ENCODE measurements around the gene GABRA5.

DNA sequence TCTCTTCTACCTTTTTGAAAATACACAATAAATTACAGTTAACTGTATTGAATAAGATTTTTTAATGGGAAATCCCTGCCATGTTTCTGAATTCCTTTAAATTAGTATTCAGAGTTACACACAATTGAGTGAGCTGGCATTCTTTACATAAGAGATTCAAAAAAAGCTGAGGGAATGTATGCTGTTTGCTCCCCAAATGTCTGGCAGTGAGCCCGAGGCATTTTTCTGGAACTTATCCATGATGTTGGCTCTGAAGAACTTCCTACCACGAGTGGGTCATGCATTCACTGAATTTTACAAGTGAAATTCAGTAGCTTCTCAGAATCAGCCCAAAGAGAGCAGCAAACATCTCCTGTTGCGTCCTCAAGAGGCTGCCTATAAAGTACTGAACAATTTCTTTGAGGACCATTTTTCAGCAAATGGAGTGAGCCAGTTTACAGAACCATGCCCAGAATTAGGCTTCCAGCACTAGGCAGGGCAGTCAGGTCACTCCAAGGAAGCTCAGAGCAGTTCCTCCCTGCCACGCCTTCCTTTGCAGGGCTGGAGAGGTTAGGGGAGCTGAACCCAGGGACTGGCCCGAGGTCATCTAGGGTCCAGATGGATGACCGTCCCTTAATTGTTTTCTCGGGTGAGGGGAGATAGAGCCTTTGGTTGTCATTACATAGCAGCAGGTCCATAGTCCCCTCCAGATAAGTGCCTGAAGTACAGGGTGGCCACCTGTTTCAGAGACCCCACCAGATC lies 21.2 kb downstream of the GABRA5 start:
- no peak for TF ChIP-seq ZFP3 (CRISPR knock-in tag; IDR thresholded peaks at IDR 0.05)
- TF ChIP-seq CSDC2 (CRISPR knock-in tag; IDR thresholded peaks at IDR 0.05): no peak
- TF ChIP-seq, protein P1, sequence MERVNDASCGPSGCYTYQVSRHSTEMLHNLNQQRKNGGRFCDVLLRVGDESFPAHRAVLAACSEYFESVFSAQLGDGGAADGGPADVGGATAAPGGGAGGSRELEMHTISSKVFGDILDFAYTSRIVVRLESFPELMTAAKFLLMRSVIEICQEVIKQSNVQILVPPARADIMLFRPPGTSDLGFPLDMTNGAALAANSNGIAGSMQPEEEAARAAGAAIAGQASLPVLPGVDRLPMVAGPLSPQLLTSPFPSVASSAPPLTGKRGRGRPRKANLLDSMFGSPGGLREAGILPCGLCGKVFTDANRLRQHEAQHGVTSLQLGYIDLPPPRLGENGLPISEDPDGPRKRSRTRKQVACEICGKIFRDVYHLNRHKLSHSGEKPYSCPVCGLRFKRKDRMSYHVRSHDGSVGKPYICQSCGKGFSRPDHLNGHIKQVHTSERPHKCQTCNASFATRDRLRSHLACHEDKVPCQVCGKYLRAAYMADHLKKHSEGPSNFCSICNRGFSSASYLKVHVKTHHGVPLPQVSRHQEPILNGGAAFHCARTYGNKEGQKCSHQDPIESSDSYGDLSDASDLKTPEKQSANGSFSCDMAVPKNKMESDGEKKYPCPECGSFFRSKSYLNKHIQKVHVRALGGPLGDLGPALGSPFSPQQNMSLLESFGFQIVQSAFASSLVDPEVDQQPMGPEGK (CRISPR knock-in tag; IDR thresholded peaks at IDR 0.05; ENCODE audit: borderline replicate concordance): no peak
- no peak for TF ChIP-seq PPARA (CRISPR knock-in tag; IDR thresholded peaks at IDR 0.05; ENCODE audit: borderline replicate concordance)
- no peak for TF ChIP-seq RARB (CRISPR knock-in tag; IDR thresholded peaks at IDR 0.05)

Measured in SK-N-SH treated with all-trans-retinoic acid at 6 μM for 48 hours (cell line).